GM23248 (cell line): ENCODE results near the gene ATP2A2.

Experiments used
- EZH2 ChIP-seq: fragments of 200-600 bp; sonication (generic); IDR thresholded peaks from 2 replicates; pipeline ENCODE4 v1.6.1; 2018; ENCODE audit warnings: antibody characterized with exemption, mild to moderate bottlenecking; ENCODE audit not compliant: insufficient read depth, poor library complexity, severe bottlenecking
- EZH2phosphoT487 ChIP-seq: fragments of 200-600 bp; sonication (generic); IDR thresholded peaks from 2 replicates; pipeline ENCODE4 v1.6.1; 2018; ENCODE audit warnings: antibody characterized with exemption, moderate library complexity, mild to moderate bottlenecking, low read depth; ENCODE audit not compliant: insufficient read depth

DNA sequence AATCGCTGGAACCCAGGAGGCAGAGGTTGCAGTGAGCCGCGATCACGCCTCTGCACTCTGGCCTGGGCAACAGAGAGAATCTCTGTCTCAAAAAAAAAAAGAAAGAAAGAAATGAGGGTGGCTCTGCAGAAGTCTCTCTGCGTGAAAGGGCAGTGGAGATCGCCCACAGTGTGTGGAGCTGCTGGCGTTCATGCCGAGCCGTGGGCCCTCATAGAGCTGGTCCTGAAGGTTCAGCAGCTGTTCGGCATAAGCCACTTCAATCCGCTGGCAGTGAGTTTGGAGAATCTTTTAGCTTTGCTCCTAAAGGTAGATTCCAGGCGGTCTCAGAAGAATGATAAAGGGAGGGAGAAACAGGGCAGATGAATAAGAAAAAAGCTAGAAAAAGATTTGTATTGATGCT is 36.7 kb upstream of the ATP2A2 start:
- no peak for TF ChIP-seq EZH2
- no peak for TF ChIP-seq EZH2phosphoT487
